IgD-negative memory B cell (primary cell): Measurements from ENCODE around the gene DEK. TPM values are rescaled to one million over a fixed set of nuclear protein-coding genes. Genes with fewer than 3 reads are reported as not detected.

Experiments
- H3K27ac Mint-ChIP-seq, 3 donors: one replicate each; pipeline ENCODE4 v1.8.0; 2020 to 2022; ENCODE audit warnings: mild to moderate bottlenecking in 3 of 3, mixed read lengths in 3 of 3, moderate library complexity in 1 of 3
- H3K27me3 Mint-ChIP-seq: one replicate; pipeline ENCODE4 v1.8.0; 2021; ENCODE audit warnings: mixed read lengths
- H3K36me3 Mint-ChIP-seq: one replicate; pipeline ENCODE4 v1.8.0; 2020; ENCODE audit warnings: mild to moderate bottlenecking, mixed read lengths
- H3K4me1 Mint-ChIP-seq, 3 donors: one replicate each; pipeline ENCODE4 v1.8.0; 2020 to 2022; ENCODE audit warnings: mixed read lengths in 3 of 3, mild to moderate bottlenecking in 1 of 3
- H3K4me3 Mint-ChIP-seq, 4 donors: one replicate each; pipeline ENCODE4 v1.8.0; 2020 to 2022; ENCODE audit warnings: mild to moderate bottlenecking in 4 of 4, mixed read lengths in 4 of 4, moderate library complexity in 3 of 4
- H3K9me3 Mint-ChIP-seq, 3 donors: one replicate each; pipeline ENCODE4 v1.8.0; 2020 to 2021; ENCODE audit warnings: mixed read lengths in 3 of 3, mild to moderate bottlenecking in 1 of 3
- polyA plus RNA-seq: library from polyadenylated mRNA; unstranded; fragments of 300-500 nt; fragmentation: Illumina TruSeq; gene quantifications from one replicate; pipeline ENCODE4 v1.2.3, GENCODE V29; 2021

The DEK gene
- polyA plus RNA-seq, 1 donor from 2014 or later = 83.3 TPM

GRCh38 chr6:18277237-18278006, 13.1 kb upstream of the DEK start:
- H3K4me3 Mint-ChIP-seq = peak overlapping the region in 1 of 4 donors; percentile 1
- peaks cover 34% of the 10 kb centered on the region for H3K27me3 Mint-ChIP-seq
- H3K27ac Mint-ChIP-seq = no peak overlapping the region
- H3K9me3 Mint-ChIP-seq = no peaks in the 10 kb centered on the region
- peaks cover 0 to 3% (median 0%) of the 10 kb centered on the region in 3 donors for H3K4me1 Mint-ChIP-seq
- no peaks in the 10 kb centered on the region for H3K36me3 Mint-ChIP-seq

DNA sequence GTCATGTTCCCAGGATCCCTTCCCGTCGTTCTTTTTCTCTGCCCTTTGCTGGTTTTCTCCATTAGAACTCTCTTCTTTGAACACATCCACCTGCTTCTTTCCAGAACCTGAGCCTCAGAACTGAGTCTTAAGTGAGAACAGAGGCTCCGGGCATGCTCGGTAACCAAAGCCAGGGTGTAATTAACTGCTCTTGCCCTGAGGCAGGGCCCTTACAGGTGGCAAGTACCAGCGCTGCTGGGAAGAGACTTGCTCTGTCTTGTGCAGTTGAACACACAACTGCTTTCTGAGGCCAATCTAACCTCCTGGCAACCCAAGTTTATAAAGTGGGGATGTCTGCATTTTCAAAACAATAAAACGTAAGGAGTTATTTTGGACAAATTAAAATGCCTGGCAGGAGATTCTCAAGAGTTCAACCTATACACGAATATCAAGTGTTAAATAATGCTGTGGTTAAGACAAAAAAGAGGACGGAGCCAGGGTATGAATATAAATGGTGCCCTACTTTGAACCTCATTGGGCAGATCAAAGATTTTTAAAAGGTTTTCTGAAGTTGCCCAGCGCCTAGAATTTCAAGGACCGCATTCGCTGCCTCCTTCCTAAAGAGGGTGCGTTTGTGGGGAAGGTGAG, 12.4 kb upstream of the DEK start:
- no peak overlapping the region for H3K27ac Mint-ChIP-seq
- no peaks in the 10 kb centered on the region for H3K9me3 Mint-ChIP-seq
- no peaks in the 10 kb centered on the region for H3K36me3 Mint-ChIP-seq
- peaks cover 32% of the 10 kb centered on the region for H3K27me3 Mint-ChIP-seq
- peak overlapping the region in 1 of 4 donors; percentile 1 for H3K4me3 Mint-ChIP-seq
- peaks cover 0 to 3% (median 0%) of the 10 kb centered on the region in 3 donors for H3K4me1 Mint-ChIP-seq

DNA sequence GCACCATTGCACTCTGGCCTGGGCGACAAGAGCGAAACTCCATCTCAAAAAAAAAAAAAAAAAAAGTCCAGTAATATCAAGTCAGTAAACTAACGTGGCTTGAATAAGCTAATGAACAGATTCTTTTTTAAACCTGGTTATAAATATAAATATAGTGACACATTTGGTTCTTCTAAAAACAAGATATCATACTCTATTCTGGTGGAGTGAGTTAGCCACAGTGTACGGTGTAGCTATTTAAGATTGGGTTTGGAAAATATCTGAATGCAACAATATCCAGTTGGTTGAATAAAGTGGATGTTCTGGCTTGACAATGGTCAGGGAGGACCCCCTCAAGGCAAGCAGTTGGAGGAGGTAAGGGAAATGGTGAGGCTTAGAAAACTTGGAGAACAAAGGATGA, 5.9 kb upstream of the DEK start:
- peaks cover 0 to 3% (median 3%) of the 10 kb centered on the region in 3 donors for H3K4me1 Mint-ChIP-seq
- H3K27me3 Mint-ChIP-seq = peaks cover 2% of the 10 kb centered on the region
- H3K9me3 Mint-ChIP-seq = no peaks in the 10 kb centered on the region
- no peak overlapping the region for H3K27ac Mint-ChIP-seq
- H3K36me3 Mint-ChIP-seq = no peaks in the 10 kb centered on the region
- H3K4me3 Mint-ChIP-seq = no peak overlapping the region

- Mint-ChIP-seq H3K9me3 (no peaks in the 10 kb centered on the region), H3K27ac (no peak overlapping the region), H3K27me3 (no peaks in the 10 kb centered on the region), H3K36me3 (no peaks in the 10 kb centered on the region), H3K4me3 (no peak overlapping the region), H3K4me1 (peaks cover 2 to 8% (median 8%) of the 10 kb centered on the region in 3 donors)
These were observed 5.4 kb upstream of the DEK start for GRCh38 chr6:18269717-18270116.

GRCh38 chr6:18269253-18269652, 4.9 kb upstream of the DEK start:
- Mint-ChIP-seq H3K4me3 (no peak overlapping the region), H3K27ac (no peak overlapping the region), H3K4me1 (peaks cover 3 to 9% (median 9%) of the 10 kb centered on the region in 3 donors), H3K9me3 (no peaks in the 10 kb centered on the region), H3K36me3 (no peaks in the 10 kb centered on the region), H3K27me3 (no peaks in the 10 kb centered on the region)

DNA sequence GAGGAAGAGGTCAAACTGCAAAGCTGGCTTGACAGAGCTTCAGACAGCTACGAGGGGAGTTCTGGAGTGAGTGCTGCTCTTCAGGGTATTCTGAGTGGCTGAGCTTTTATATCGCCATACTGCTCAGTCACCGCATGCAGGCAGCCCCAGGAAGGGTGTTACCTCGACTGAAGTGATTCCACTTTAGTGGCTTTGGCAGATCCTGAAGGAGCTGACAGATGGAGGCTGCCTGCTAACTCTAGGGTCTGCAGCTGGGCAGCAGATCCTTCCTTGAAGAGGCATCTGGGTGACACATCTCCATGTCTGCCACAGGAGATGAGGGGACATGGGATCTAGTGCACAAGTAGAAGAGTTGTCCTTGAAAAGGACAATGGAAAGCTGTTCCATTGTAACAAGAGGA, 3.7 kb upstream of the DEK start:
- no peak overlapping the region for H3K27ac Mint-ChIP-seq
- H3K9me3 Mint-ChIP-seq = no peaks in the 10 kb centered on the region
- no peaks in the 10 kb centered on the region for H3K36me3 Mint-ChIP-seq
- no peaks in the 10 kb centered on the region for H3K27me3 Mint-ChIP-seq
- peaks cover 6 to 15% (median 12%) of the 10 kb centered on the region in 3 donors for H3K4me1 Mint-ChIP-seq
- no peak overlapping the region for H3K4me3 Mint-ChIP-seq

DNA sequence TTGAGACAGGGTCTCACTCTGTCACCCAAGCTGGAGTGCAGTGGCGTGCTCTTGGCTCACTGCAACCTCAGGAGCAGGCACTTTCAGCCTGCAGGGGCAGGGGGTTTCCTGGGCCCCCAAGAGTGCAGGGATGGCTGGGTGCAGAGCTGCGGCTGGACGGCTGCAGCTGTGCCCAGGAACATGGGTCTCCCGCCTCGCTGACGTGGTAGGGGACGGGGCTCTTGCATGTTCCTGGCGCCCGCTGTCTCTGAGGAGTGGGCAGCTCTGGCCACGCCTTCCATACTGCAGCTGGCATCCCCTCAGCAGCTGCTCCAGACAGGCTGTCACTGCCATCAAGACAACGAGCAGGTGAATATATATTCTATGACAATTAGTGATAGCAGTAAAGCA, 2.2 kb upstream of the DEK start:
- H3K36me3 Mint-ChIP-seq = no peaks in the 10 kb centered on the region
- peaks cover 19 to 28% (median 26%) of the 10 kb centered on the region in 3 donors for H3K4me1 Mint-ChIP-seq
- H3K4me3 Mint-ChIP-seq = no peak overlapping the region
- no peaks in the 10 kb centered on the region for H3K27me3 Mint-ChIP-seq
- no peak overlapping the region for H3K27ac Mint-ChIP-seq
- H3K9me3 Mint-ChIP-seq = no peaks in the 10 kb centered on the region

- Mint-ChIP-seq H3K4me1 (peaks cover 20 to 32% (median 29%) of the 10 kb centered on the region in 3 donors), H3K9me3 (no peaks in the 10 kb centered on the region), H3K27ac (peak overlapping the region in 1 of 3 donors; percentile 92), H3K4me3 (peak overlapping the region in 3 of 4 donors; percentile 23 to 96 (median 93)), H3K27me3 (no peaks in the 10 kb centered on the region), H3K36me3 (no peaks in the 10 kb centered on the region)
These were observed 1.6 kb upstream of the DEK start for GRCh38 chr6:18265787-18266522.

DNA sequence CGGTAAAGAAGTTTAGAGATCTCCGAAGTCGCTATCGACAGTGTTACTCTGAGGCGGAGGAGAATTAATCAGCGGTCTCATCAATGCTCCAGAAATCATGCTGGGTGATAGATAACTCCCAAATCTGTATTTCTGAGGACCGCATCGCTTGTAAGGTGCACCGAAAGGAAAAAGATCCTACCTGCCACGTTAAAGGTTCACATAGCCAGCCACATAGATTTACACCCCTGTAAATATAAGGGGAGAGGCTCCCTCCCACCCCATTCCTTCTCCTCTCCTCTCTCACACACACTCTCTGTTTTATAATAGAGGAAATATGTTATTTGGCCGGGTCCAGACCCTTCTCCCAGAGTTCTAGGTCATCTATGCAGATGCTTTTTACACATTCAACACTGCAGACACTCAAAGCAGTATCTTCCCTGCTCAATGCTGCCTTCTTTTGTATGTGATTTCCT, 620 bp upstream of the DEK start:
- peaks cover 29 to 42% (median 37%) of the 10 kb centered on the region in 3 donors for H3K4me1 Mint-ChIP-seq

GRCh38 chr6:18263418-18264218, 712 bp downstream of the DEK start:
- Mint-ChIP-seq H3K4me3 (peak overlapping the region; percentile 87 to 97 (median 96)), H3K27me3 (no peaks in the 10 kb centered on the region), H3K27ac (peak overlapping the region; percentile 91 to 97 (median 94)), H3K9me3 (no peaks in the 10 kb centered on the region), H3K36me3 (no peaks in the 10 kb centered on the region), H3K4me1 (peaks cover 39 to 48% (median 44%) of the 10 kb centered on the region in 3 donors)

More for the DNA sequence above, 620 bp upstream of the DEK start:
- no peaks in the 10 kb centered on the region for H3K36me3 Mint-ChIP-seq
- no peaks in the 10 kb centered on the region for H3K27me3 Mint-ChIP-seq
- H3K9me3 Mint-ChIP-seq = no peaks in the 10 kb centered on the region
- peak overlapping the region; percentile 93 to 98 (median 96) for H3K4me3 Mint-ChIP-seq
- peak overlapping the region; percentile 92 to 96 (median 95) for H3K27ac Mint-ChIP-seq

- H3K36me3 Mint-ChIP-seq = no peaks in the 10 kb centered on the region
- peak overlapping the region; percentile 91 to 97 (median 94) for H3K27ac Mint-ChIP-seq
- H3K4me1 Mint-ChIP-seq = peaks cover 39 to 49% (median 44%) of the 10 kb centered on the region in 3 donors
These were observed 1.5 kb downstream of the DEK start for GRCh38 chr6:18262702-18263417.

GRCh38 chr6:18261877-18262276, 2.5 kb downstream of the DEK start:
- Mint-ChIP-seq H3K27ac (peak overlapping the region; percentile 48 to 96 (median 94)), H3K36me3 (peaks cover 2% of the 10 kb centered on the region), H3K27me3 (no peaks in the 10 kb centered on the region), H3K4me1 (peaks cover 39 to 49% (median 44%) of the 10 kb centered on the region in 3 donors), H3K4me3 (peak overlapping the region; percentile 18 to 97 (median 96)), H3K9me3 (no peaks in the 10 kb centered on the region)

More at GRCh38 chr6:18262702-18263417, 1.5 kb downstream of the DEK start:
- H3K27me3 Mint-ChIP-seq = no peaks in the 10 kb centered on the region
- H3K9me3 Mint-ChIP-seq = no peaks in the 10 kb centered on the region
- H3K4me3 Mint-ChIP-seq = peak overlapping the region; percentile 87 to 97 (median 96)

DNA sequence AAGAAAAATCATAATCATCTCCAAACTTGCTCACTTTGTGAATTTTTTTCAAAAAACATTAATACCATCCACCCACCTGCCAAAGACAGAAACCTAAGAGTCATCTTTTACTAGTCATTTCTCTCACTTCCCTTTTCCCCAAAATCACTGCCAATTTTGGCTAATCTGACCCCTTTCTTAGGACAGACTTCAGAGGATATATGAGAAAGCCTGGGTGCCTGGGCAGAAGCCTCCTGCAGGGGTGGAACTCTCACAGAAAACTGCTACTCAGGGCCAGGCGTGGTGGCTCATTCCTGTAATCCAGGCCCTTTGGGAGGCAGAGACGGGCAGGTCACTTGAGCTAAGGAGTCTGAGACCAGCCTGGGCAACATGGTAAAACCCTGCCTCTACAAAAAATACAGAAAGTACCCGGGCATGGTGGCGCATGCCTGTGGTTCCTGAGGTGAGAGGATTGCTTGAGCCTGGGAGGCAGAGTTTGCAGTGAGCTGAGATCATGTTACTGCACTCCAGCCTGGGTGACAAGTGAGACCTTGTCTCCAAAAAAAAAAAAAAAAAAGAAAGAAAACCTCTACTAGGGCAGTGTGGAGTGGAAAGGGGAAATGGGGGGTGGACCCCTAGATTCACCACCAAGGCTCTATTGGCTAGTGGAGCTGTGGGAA, 3.8 kb downstream of the DEK start:
- H3K27ac Mint-ChIP-seq = peak overlapping the region; percentile 51 to 94 (median 87)
- peaks cover 2% of the 10 kb centered on the region for H3K36me3 Mint-ChIP-seq
- H3K4me1 Mint-ChIP-seq = peaks cover 39 to 49% (median 44%) of the 10 kb centered on the region in 3 donors
- H3K4me3 Mint-ChIP-seq = peak overlapping the region; percentile 35 to 96 (median 68)
- no peaks in the 10 kb centered on the region for H3K9me3 Mint-ChIP-seq
- no peaks in the 10 kb centered on the region for H3K27me3 Mint-ChIP-seq
